ENCODE results near the gene NOD2.

Gene NOD2

DNA sequence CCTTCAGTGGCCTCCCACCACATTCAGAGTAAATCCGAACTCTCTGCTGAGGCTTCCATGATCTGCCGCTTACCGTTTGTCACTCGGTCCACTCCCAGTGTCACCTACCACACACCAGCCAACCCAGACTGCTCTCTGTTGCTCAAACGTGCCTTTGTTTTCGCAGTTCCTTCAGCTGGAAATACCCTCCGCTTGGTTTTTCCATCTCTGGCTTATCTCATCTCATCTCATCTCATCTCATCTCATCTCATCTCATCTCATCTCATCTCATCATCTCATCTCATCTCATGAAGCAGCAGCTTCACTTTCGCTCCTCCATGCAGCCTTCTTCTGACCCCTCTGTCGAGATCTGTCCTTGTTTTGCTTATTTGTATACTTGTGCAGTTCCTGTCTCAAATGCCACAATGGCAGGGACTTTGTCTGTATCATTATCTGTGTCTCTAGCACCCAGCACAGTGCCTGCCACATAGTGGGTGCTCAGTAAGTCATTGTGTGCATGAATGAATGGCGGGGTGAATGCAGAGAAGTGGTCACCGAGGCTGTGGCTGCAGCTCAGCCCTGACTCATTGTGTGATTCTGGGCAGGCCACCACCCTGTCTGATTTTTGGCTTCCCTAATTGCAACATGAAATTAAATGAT is 8.5 kb upstream of the NOD2 start:
- no peak overlapping the region for H3K9ac ChIP-seq (ENCODE audit: insufficient read length, low read depth)
- no peaks in the 10 kb centered on the region for H3K36me3 ChIP-seq (ENCODE audit: insufficient read depth, insufficient read length, low read length)
- H3K9me3 ChIP-seq (ENCODE audit: insufficient read depth, low read length): no peaks in the 10 kb centered on the region
- H3K27me3 ChIP-seq (ENCODE audit: insufficient read depth, insufficient read length): no peaks in the 10 kb centered on the region
- no peaks in the 10 kb centered on the region for H3K4me1 ChIP-seq (ENCODE audit: insufficient read depth, insufficient read length)
- no peak for TF ChIP-seq ZNF274 (IDR thresholded peaks at IDR 0.05; ENCODE audit: low read depth, low read length)
- TF ChIP-seq SUZ12 (IDR thresholded peaks at IDR 0.05; ENCODE audit: extremely low read depth, insufficient read depth, insufficient read length): no peak
- TF ChIP-seq YY1 (IDR thresholded peaks at IDR 0.05; ENCODE audit: insufficient read depth, insufficient read length): no peak
- H3K4me3 ChIP-seq (ENCODE audit: insufficient read length, low read depth): no peak overlapping the region
- DNase-seq (ENCODE audit: low read depth, low spot score): no peak

- no peaks in the 10 kb centered on the region for H3K36me3 ChIP-seq (ENCODE audit: insufficient read depth, insufficient read length, low read length)
- DNase-seq (ENCODE audit: low read depth, low spot score): no peak
- H3K27me3 ChIP-seq (ENCODE audit: insufficient read depth, insufficient read length): no peaks in the 10 kb centered on the region
- no peak overlapping the region for H3K4me3 ChIP-seq (ENCODE audit: insufficient read length, low read depth)
- TF ChIP-seq YY1 (IDR thresholded peaks at IDR 0.05; ENCODE audit: insufficient read depth, insufficient read length): no peak
- TF ChIP-seq SUZ12 (IDR thresholded peaks at IDR 0.05; ENCODE audit: extremely low read depth, insufficient read depth, insufficient read length): no peak
- no peak for TF ChIP-seq ZNF274 (IDR thresholded peaks at IDR 0.05; ENCODE audit: low read depth, low read length)
- no peaks in the 10 kb centered on the region for H3K9me3 ChIP-seq (ENCODE audit: insufficient read depth, low read length)
- H3K9ac ChIP-seq (ENCODE audit: insufficient read length, low read depth): no peak overlapping the region
- no peaks in the 10 kb centered on the region for H3K4me1 ChIP-seq (ENCODE audit: insufficient read depth, insufficient read length)
These were observed 7.8 kb upstream of the NOD2 start for GRCh38 chr16:50685462-50686063.

- peaks cover 17% of the 10 kb centered on the region for H3K27me3 ChIP-seq (ENCODE audit: insufficient read depth, insufficient read length)
- TF ChIP-seq YY1 (IDR thresholded peaks at IDR 0.05; ENCODE audit: insufficient read depth, insufficient read length) (no peak), SUZ12 (IDR thresholded peaks at IDR 0.05; ENCODE audit: extremely low read depth, insufficient read depth, insufficient read length) (no peak), ZNF274 (IDR thresholded peaks at IDR 0.05; ENCODE audit: low read depth, low read length) (no peak)
- no peaks in the 10 kb centered on the region for H3K9me3 ChIP-seq (ENCODE audit: insufficient read depth, low read length)
- H3K4me1 ChIP-seq (ENCODE audit: insufficient read depth, insufficient read length): peaks cover 2% of the 10 kb centered on the region
- H3K9ac ChIP-seq (ENCODE audit: insufficient read length, low read depth): no peak overlapping the region
- DNase-seq (ENCODE audit: low read depth, low spot score): no peak
- H3K36me3 ChIP-seq (ENCODE audit: insufficient read depth, insufficient read length, low read length): no peaks in the 10 kb centered on the region
- H3K4me3 ChIP-seq (ENCODE audit: insufficient read length, low read depth): no peak overlapping the region
These were observed 5.3 kb upstream of the NOD2 start for GRCh38 chr16:50688083-50688482.

- H3K4me3 ChIP-seq (ENCODE audit: insufficient read length, low read depth): no peak overlapping the region
- no peaks in the 10 kb centered on the region for H3K36me3 ChIP-seq (ENCODE audit: insufficient read depth, insufficient read length, low read length)
- no peak overlapping the region for H3K9ac ChIP-seq (ENCODE audit: insufficient read length, low read depth)
- DNase-seq (ENCODE audit: low read depth, low spot score): no peak
- peaks cover 3% of the 10 kb centered on the region for H3K4me1 ChIP-seq (ENCODE audit: insufficient read depth, insufficient read length)
- no peaks in the 10 kb centered on the region for H3K9me3 ChIP-seq (ENCODE audit: insufficient read depth, low read length)
- H3K27me3 ChIP-seq (ENCODE audit: insufficient read depth, insufficient read length): peaks cover 24% of the 10 kb centered on the region
- TF ChIP-seq ZNF274 (IDR thresholded peaks at IDR 0.05; ENCODE audit: low read depth, low read length) (no peak), YY1 (IDR thresholded peaks at IDR 0.05; ENCODE audit: insufficient read depth, insufficient read length) (no peak), SUZ12 (IDR thresholded peaks at IDR 0.05; ENCODE audit: extremely low read depth, insufficient read depth, insufficient read length) (no peak)
These were observed 4.5 kb upstream of the NOD2 start for GRCh38 chr16:50688867-50689266.

DNA sequence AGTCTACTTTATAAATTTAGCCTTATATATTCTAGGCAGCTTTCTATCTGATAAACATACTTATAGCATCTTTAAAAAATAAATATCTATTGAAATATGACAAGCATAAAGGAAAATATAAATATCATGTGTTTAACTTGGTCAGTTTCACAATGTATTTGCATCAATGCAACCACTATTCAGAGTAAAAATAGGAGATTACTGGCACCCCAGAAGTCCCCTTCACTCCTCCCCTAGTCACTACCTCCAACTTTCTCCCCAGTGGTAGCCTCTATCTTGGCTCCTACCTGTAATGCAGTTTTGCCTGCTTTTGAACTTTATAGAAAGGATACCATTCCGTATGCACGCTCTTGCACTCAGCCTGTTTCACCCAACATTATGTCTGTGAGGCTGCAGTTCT is 3.2 kb upstream of the NOD2 start:
- H3K9ac ChIP-seq (ENCODE audit: insufficient read length, low read depth): no peak overlapping the region
- DNase-seq (ENCODE audit: low read depth, low spot score): no peak
- H3K4me1 ChIP-seq (ENCODE audit: insufficient read depth, insufficient read length): peaks cover 3% of the 10 kb centered on the region
- H3K36me3 ChIP-seq (ENCODE audit: insufficient read depth, insufficient read length, low read length): no peaks in the 10 kb centered on the region
- H3K9me3 ChIP-seq (ENCODE audit: insufficient read depth, low read length): no peaks in the 10 kb centered on the region
- no peak overlapping the region for H3K4me3 ChIP-seq (ENCODE audit: insufficient read length, low read depth)
- H3K27me3 ChIP-seq (ENCODE audit: insufficient read depth, insufficient read length): peaks cover 37% of the 10 kb centered on the region
- TF ChIP-seq ZNF274 (IDR thresholded peaks at IDR 0.05; ENCODE audit: low read depth, low read length) (no peak), YY1 (IDR thresholded peaks at IDR 0.05; ENCODE audit: insufficient read depth, insufficient read length) (no peak), SUZ12 (IDR thresholded peaks at IDR 0.05; ENCODE audit: extremely low read depth, insufficient read depth, insufficient read length) (no peak)

- peak overlapping the region; percentile 32 for H3K4me3 ChIP-seq (ENCODE audit: insufficient read length, low read depth)
- DNase-seq (ENCODE audit: low read depth, low spot score): no peak
- peak overlapping the region; percentile 72 for H3K9ac ChIP-seq (ENCODE audit: insufficient read length, low read depth)
- H3K9me3 ChIP-seq (ENCODE audit: insufficient read depth, low read length): no peaks in the 10 kb centered on the region
- TF ChIP-seq ZNF274 (IDR thresholded peaks at IDR 0.05; ENCODE audit: low read depth, low read length) (no peak), SUZ12 (IDR thresholded peaks at IDR 0.05; ENCODE audit: extremely low read depth, insufficient read depth, insufficient read length) (no peak), YY1 (IDR thresholded peaks at IDR 0.05; ENCODE audit: insufficient read depth, insufficient read length) (no peak)
- peaks cover 44% of the 10 kb centered on the region for H3K27me3 ChIP-seq (ENCODE audit: insufficient read depth, insufficient read length)
- peaks cover 3% of the 10 kb centered on the region for H3K4me1 ChIP-seq (ENCODE audit: insufficient read depth, insufficient read length)
- no peaks in the 10 kb centered on the region for H3K36me3 ChIP-seq (ENCODE audit: insufficient read depth, insufficient read length, low read length)
These were observed 785 bp upstream of the NOD2 start for GRCh38 chr16:50692644-50692998.

DNA sequence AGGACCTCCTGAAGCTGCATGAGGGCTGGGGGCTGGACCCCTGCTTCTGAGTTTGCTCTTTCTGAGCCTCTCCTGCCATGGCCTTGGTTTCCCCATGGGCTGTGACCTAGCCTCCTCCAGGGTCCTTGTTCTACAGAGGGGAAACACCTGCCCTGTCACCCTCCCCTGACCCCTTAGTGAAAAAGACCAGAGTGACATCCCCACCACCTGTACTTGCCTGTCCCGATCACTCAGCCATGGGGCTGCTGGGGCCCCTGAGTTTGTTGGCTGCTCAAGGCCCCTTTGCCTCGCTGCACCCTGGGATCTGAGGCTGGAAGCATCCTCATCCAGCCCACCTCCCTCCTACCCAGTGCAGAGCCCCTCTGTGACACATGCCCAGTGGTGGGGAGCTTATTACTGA is 800 bp downstream of the NOD2 start:
- H3K9me3 ChIP-seq (ENCODE audit: insufficient read depth, low read length): no peaks in the 10 kb centered on the region
- H3K4me3 ChIP-seq (ENCODE audit: insufficient read length, low read depth): peak overlapping the region; percentile 38
- H3K36me3 ChIP-seq (ENCODE audit: insufficient read depth, insufficient read length, low read length): no peaks in the 10 kb centered on the region
- DNase-seq (ENCODE audit: low read depth, low spot score): no peak
- no peak for TF ChIP-seq SUZ12 (IDR thresholded peaks at IDR 0.05; ENCODE audit: extremely low read depth, insufficient read depth, insufficient read length)
- TF ChIP-seq ZNF274 (IDR thresholded peaks at IDR 0.05; ENCODE audit: low read depth, low read length): no peak
- TF ChIP-seq YY1 (IDR thresholded peaks at IDR 0.05; ENCODE audit: insufficient read depth, insufficient read length): no peak
- H3K4me1 ChIP-seq (ENCODE audit: insufficient read depth, insufficient read length): peaks cover 5% of the 10 kb centered on the region
- H3K27me3 ChIP-seq (ENCODE audit: insufficient read depth, insufficient read length): peaks cover 44% of the 10 kb centered on the region
- no peak overlapping the region for H3K9ac ChIP-seq (ENCODE audit: insufficient read length, low read depth)
